HG03159 (cell line): Measurements from ENCODE around the gene ARHGAP20.
"Not testable (repeated sequence)": the region's sequence is repeated elsewhere in the genome, so short reads cannot be mapped to it uniquely, and the experiment has no call there.

ENCODE experiments used
- ATAC-seq: cut with Tn5 transposase; IDR thresholded peaks from one replicate; pipeline ENCODE4 v1.9.1; 2021; ENCODE audit warnings: mild to moderate bottlenecking, moderate library complexity; ENCODE audit not compliant: unreplicated experiment

ARHGAP20 gene

DNA sequence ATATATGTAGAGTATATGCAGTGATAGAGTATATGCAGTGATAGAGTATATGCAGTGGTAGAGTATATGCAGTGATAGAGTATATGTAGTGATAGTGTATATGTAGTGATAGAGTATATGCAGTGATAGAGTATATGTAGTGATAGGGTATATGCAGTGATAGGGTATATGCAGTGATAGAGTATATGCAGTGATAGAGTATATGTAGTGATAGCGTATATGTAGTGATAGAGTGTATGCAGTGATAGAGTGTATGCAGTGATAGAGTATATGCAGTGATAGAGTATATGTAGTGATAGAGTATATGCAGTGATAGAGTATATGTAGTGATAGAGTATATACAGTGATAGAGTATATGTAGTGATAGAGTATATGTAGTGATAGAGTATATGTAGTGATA lies 92.9 kb downstream of the ARHGAP20 start:
- not testable (repeated sequence) for ATAC-seq

GRCh38 chr11:110614031-110614430 lies 98.2 kb downstream of the ARHGAP20 start:
- no peak for ATAC-seq

- ATAC-seq: no peak
Observed at GRCh38 chr11:110613197-110613918, 98.9 kb downstream of the ARHGAP20 start.

DNA sequence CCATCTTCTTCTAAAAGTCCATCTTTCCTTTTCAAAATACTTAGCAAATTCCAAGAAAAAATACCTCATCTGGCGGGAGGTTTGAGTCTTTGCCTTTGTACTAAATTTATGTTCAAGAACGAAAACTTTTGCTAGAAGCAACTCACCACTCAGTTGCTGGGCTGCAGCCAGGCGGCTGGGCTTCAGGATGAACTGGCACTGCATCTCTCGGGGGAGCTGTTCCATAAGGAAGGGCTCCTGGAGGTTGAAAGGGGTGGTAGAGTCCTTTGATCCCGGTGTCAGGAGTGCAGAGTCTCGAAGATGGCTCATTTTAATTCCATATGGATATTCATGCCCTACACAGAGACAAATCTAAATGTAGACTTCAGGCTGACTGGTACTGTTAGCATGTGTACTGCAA lies 105.8 kb downstream of the ARHGAP20 start:
- ATAC-seq: no peak

DNA sequence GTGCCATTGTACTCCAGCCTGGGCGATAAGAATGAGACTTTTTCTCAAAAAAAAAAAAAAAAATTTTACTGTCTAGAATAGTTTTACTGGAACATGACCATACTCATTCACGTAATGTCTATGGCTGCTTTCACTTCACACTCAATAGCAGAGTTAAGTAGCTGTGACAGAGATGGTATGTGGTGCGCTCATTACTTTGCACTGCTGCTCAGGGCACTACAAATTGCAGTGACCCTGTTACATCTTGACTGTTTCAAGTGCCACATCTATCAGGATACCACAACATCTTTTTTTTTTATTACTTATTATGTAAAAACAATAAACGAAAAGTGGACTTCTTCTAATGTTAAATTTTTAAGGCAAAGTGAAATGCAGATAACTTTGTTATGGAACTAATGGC lies 110.3 kb downstream of the ARHGAP20 start:
- no peak for ATAC-seq

DNA sequence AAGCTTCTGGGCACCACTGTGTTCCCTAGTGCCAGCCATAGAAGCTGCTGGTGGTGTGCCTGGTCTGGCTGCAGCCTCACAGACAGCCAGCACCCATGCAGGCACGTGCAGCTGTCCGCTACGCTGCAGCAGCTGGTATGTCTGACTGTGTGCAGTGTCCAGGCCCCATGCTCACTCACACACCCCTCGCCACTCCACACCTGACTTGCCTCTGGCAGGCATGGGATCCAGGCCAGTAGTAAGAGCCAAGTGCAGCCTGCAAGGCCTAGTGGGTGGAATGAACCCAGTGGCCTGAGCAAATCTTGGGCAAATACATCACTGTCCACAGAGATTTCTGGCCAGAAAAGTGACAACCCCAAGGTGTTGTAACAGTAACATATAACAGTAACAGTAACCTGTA lies 111.9 kb downstream of the ARHGAP20 start:
- no peak for ATAC-seq

DNA sequence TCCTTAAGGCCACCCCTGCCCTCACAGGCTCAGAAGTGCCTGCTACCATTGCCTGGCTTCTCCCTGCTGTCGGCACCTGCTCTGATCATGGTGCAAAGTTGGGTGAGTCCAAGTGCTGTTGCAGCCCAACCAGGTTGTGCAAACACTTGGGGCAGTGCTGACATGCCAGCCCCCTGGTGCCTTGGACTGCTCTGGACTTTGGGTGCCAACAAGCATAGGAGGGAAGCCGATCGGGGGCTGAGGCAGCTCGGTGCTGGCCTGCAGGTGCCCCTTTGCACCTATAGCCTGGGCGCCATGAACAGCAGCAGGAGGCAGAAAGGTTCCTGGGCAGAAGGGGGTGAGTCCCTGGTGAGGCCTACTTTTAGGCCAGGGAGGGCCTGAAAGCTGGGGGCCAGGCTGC lies 113.0 kb downstream of the ARHGAP20 start:
- ATAC-seq: no peak

GRCh38 chr11:110598725-110599124 lies 113.5 kb downstream of the ARHGAP20 start:
- no peak for ATAC-seq

DNA sequence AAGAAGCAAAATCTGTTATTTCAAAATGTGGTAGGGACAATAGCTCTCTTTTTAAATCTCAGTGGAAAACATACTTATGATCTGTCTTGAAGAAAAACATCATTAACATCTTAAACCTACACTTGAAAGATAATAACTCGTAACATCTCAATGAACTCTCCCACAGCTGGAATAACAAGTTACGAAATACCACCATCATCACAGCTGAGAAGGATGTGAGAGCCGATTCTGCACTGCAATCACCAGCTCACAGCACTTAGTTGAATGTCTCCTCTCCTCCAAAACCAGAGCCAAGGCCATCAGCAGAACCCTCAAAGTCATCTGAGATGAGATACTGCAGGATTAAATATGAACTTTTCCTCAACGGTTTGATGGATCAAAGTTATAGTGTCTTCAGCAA lies 124.3 kb downstream of the ARHGAP20 start:
- ATAC-seq: no peak

DNA sequence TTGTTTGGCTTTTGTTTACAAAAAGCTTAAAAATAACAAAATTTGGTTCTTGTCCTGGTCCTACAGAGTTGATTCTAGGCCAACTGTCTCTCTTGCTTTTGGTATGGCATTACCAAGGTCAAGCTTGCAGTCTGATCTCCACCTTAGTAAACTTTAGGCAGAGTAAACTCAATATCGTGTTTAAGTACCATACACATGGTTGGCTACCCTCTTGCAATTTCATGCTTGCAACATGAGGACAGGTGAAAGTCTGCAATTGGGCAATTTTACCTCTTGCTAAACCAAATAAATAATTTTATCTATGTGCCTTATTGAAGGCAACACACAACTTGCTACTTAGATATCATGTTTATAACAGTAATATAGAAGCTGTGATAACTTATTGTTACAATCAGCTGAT lies 125.1 kb downstream of the ARHGAP20 start:
- no peak for ATAC-seq

DNA sequence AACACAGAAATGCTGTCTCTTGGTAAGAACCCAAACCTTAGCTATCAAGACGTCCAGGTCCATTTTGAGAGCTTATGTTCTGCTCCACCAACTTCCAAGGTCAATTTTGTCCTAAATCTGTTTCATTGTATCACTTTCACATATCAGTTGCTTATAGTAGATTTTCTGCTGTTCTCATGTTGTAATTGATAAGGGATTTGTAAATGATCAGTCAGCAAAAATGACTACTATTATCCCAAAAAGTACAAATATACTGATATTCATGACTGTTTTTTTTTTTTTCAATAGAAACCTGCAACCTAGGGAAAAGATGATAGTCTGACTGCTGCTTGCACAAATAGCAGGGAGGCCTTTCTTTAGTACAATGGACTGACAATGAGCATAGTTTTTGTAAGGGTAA lies 128.1 kb downstream of the ARHGAP20 start:
- no peak for ATAC-seq

- ATAC-seq: no peak
Observed at GRCh38 chr11:110582728-110583432, 129.4 kb downstream of the ARHGAP20 start.

- ATAC-seq: no peak
Observed at GRCh38 chr11:110580571-110580970, 131.7 kb downstream of the ARHGAP20 start.

DNA sequence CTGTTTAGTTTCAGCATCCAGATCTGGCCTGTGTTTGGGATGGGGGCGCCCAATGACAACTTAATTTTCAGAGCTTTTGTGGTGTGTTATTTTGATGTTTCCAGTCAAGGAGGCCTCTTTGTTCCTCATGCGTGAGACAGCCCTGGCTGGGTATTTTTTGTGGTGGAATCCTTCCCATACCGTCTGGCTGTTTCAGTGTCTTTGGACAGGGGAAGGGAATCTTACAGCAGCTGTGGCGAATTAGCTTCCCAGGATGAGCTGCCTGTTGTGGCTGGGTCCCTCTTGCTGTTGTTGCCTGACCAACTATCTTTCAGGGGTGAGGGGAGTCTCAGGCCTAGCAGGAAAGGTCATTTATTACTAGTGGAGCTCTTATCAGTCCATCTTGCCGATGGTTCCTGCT lies 138.8 kb downstream of the ARHGAP20 start:
- no peak for ATAC-seq

DNA sequence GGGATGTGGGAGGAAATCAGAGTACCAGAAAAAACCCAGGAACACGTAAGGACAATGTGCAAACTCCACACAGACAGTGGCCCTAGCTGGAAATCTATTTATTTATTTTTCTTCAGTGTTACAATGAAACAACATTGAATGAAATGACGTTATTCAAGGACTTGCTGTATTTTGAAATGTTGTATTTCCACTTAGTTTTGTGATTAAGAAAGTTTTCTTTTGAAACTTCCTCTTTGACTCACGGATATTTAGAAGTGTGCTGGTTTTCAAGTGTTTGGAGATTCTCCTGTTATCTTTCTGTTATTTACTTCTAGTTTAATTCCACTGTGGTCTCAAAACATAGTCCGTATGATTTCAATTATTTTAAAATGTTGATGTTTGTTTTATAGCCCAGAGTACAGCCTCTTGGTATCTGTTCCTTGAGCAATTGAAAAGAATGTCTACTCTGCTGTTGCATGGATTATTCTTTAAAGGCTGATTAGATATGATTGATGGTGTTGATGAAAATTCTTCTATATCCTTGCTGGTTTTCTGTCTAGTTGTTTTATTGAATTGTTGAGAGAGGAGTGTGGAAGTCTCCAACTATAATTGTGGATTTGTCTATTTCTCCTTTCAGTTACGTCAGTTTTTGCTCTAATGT lies 141.0 kb downstream of the ARHGAP20 start:
- no peak for ATAC-seq

DNA sequence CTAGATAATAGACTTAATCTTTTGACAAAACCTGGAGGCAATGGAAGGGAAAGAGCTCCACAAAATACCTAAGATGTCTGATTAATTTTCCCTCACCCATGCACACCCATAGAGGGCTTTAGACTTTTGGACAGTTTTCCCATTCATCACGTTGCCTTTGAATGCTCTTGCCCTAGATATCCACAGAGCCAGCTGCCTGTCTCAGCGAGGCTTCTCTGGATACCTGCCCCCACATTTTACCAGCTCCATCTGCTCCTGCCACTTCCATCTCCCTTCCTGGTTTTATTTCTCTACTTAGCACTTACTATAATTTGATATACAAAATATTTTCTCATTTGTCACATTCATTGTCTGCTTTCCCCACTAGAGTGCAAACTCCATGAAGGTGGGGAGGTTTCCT lies 145.7 kb downstream of the ARHGAP20 start:
- no peak for ATAC-seq

DNA sequence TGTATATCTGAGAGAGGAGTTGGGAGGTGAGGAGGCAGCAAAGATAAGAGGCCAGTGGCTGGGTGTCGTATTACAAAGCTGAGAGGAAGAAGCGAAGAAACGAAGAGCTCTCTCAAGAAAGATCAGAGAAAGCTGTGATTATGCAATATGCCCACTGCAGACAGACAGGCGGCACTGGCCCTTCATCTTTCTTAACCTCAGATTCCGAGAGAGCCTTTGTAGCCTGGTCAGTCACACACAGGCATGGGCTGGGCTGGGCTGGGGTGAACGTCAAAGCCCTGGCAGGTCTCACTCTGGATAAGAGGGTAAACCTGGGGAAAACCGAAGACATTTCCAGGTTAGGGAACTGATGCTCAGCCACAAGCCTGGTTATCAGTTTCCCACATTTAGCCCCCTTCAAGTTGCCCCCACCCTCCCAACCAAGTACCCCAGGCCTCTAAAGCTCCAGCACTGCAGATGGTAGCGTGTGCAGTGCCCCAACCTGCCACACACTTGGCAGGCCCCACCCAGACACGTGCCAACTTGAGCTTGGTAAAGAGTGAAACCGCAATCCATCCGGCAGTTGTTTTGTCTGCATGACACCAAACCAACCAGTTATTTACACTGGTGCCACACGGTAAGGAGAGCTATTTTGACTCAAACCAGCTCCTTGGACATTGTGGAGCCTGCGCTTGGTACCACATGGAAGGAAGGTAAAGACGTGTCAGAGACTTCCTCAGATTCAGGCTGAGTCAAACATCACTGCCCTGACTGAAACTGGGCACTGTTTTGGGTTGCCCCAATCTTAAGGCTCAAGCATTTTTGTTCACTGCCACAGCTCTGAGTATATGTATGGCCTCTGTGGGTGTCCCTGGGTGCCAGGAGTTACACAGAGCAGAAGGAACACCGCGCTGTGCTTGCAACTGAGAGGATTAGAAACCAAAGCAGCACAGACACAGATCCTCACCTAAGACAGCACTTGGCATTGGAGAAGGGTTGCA lies 146.6 kb downstream of the ARHGAP20 start:
- no peak for ATAC-seq

GRCh38 chr11:110564676-110565356 lies 147.4 kb downstream of the ARHGAP20 start:
- no peak for ATAC-seq

GRCh38 chr11:110544779-110545178 lies 167.5 kb downstream of the ARHGAP20 start:
- ATAC-seq: no peak

GRCh38 chr11:110538154-110538553 lies 174.1 kb downstream of the ARHGAP20 start:
- ATAC-seq: no peak
